Stomach (tissue), 9 donors: ENCODE measurements around the gene RETREG1. TPM values are rescaled to one million over a fixed set of nuclear protein-coding genes. Genes with fewer than 3 reads are reported as not detected.
"Not testable (repeated sequence)": the region's sequence is repeated elsewhere in the genome, so short reads cannot be mapped to it uniquely, and the experiment has no call there.

Source experiments
- DNase-seq, 2 donors: peaks; one replicate each; pipeline versions ENCODE4 v3.0.0 to v3.0.0-alpha.2; 2013 to 2019
- H3K27ac ChIP-seq, 5 donors: fragments of 200-600 bp in 4 of 5; sonication (generic) in 4 of 5; one replicate each; pipeline ENCODE4 v1.5.1; 2013 to 2019; ENCODE audit warnings: mild to moderate bottlenecking in 1 of 5, moderate library complexity in 1 of 5
- H3K27me3 ChIP-seq, 3 donors: fragments of 200-600 bp; sonication (generic); one replicate each; pipeline ENCODE4 v1.5.1; 2017 to 2019; ENCODE audit warnings: mixed run types in 1 of 3
- H3K36me3 ChIP-seq, 4 donors: fragments of 200-600 bp; sonication (generic); 1 replicate in 3 of 4; 2 replicates in 1 of 4; pipeline ENCODE4 v1.5.1; 2016 to 2019
- H3K4me1 ChIP-seq, 4 donors: fragments of 200-600 bp; sonication (generic); one replicate each; pipeline ENCODE4 v1.5.1; 2016 to 2019
- H3K4me3 ChIP-seq, 4 donors: fragments of 200-600 bp; sonication (generic) in 3 of 4; one replicate each; pipeline ENCODE4 v1.5.1; 2016 to 2019; ENCODE audit warnings: mild to moderate bottlenecking in 1 of 4
- H3K9me3 ChIP-seq, 4 donors: fragments of 200-600 bp; sonication (generic); one replicate each; pipeline ENCODE4 v1.5.1; 2016 to 2019
- EP300 ChIP-seq: sonication (generic); formaldehyde crosslinking; IDR thresholded peaks from one replicate; pipeline ENCODE4 v1.6.1; 2017; ENCODE audit warnings: antibody characterized with exemption
- POLR2A ChIP-seq, 4 donors: fragments of 450-650 bp; IDR thresholded peaks; one replicate each; pipeline ENCODE4 v1.6.1; 2016; ENCODE audit warnings: antibody characterized with exemption in 4 of 4, control low read depth in 2 of 4, mild to moderate bottlenecking in 1 of 4, moderate library complexity in 1 of 4
- POLR2AphosphoS5 ChIP-seq, 3 donors: sonication (generic); formaldehyde crosslinking; IDR thresholded peaks; one replicate each; pipeline ENCODE4 v1.6.1; 2016; ENCODE audit warnings: antibody characterized with exemption in 3 of 3
- WGBS, 5 donors: extraction: QIAGEN DNeasy Blood & Tissue Kit in 3 of 5; methylation state at CpG; one replicate each; pipeline versions ENCODE4 v1.1.5 to v1.1.7; 2013 to 2018; 5-methylcytosine and 5-hydroxymethylcytosine counted together
- intact Hi-C: fragments of 100-400 bp; cut with DNase I; formaldehyde crosslinking; loops from one replicate; pipeline ENCODE4 v1.15.1; 2023; ENCODE audit warnings: low total_unique reads
- polyA plus RNA-seq, 3 donors: library from polyadenylated mRNA; stranded (reverse); fragments of 200-250 nt; gene quantifications; one replicate each; pipeline ENCODE4 v1.2.3, GENCODE V29; 2013
- total RNA-seq, 5 donors: library from RNA; depleted of rRNA; stranded (reverse); fragments of >200 nt; gene quantifications; one replicate each; pipeline versions ENCODE4 v1.1.0 to v1.2.3, GENCODE V29; 2014 to 2016
- TF ChIP-seq, protein P1 (sequence below), 7 experiments: fragments of 450-650 bp in 4 of 7; fragments of 200-600 bp in 3 of 7; sonication (generic) in 3 of 7; IDR thresholded peaks; one replicate each; pipeline ENCODE4 v1.5.1; 2016 to 2019; ENCODE audit warnings: antibody characterized with exemption in 7 of 7, control low read depth in 2 of 7, mild to moderate bottlenecking in 1 of 7
- donor health status: healthy with polysubstance abuse.
- donor health status: Bipolar disorder and iron deficiency.
- donor health status: healthy.

The RETREG1 gene
- total and polyA plus RNA-seq, 8 donors: 7.1 to 71.2 (median 23.9) TPM

DNA sequence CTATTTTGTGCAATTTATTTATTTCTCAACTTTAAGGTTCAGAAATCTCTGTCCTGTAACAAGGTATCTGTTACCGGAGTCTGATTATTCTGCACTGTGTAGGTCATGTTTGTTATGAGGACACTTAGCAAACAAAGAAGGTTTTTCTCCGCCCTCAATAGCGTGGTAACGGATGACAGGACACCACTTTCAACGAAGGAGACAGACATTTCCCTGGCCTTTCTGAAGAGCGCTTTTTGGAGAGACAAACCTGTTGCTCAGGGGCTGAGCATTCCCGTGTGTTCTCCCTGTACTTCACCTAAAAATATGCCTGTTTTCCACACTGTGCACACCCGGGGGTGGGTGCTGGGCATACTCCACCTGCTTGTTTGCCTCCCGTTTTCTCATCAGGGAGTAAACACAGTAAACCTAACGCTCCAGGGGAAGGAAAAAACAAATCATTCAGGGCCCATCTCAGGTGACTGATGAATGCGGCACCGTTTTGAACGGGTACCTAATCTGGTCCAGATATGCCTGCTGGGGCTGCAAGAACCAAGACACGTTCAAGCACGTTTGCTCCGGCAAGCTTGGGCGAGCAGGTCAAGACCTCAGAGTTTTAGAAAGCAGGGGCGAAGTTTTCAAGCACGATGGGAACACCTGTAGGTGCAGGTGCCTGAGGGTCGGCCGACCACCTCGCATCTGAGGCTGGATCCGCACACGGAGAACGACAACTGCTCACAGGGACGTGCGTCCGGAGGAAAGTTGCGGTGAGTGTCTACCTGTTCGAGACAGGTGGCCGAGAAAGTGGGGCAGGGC lies 859 bp downstream of the RETREG1 start:
- no peak for TF ChIP-seq EP300
- TF ChIP-seq, protein P1, sequence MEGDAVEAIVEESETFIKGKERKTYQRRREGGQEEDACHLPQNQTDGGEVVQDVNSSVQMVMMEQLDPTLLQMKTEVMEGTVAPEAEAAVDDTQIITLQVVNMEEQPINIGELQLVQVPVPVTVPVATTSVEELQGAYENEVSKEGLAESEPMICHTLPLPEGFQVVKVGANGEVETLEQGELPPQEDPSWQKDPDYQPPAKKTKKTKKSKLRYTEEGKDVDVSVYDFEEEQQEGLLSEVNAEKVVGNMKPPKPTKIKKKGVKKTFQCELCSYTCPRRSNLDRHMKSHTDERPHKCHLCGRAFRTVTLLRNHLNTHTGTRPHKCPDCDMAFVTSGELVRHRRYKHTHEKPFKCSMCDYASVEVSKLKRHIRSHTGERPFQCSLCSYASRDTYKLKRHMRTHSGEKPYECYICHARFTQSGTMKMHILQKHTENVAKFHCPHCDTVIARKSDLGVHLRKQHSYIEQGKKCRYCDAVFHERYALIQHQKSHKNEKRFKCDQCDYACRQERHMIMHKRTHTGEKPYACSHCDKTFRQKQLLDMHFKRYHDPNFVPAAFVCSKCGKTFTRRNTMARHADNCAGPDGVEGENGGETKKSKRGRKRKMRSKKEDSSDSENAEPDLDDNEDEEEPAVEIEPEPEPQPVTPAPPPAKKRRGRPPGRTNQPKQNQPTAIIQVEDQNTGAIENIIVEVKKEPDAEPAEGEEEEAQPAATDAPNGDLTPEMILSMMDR (IDR thresholded peaks at IDR 0.05): no peak
- no peak for TF ChIP-seq POLR2A (IDR thresholded peaks at IDR 0.05)
- no peak for TF ChIP-seq POLR2AphosphoS5 (IDR thresholded peaks at IDR 0.05)
- intact Hi-C loops: no loop called here
- no peaks in the 10 kb centered on the region for H3K27me3 ChIP-seq
- peak overlapping the region; percentile 77 to 87 (median 82) for H3K4me3 ChIP-seq
- H3K27ac ChIP-seq: peak overlapping the region; percentile 12 to 80 (median 45)
- 9 to 14% (median 12%) methylated on average over 31 of the region's 31 CpGs for WGBS, 5 donors
- peak in 1 of 2 donors; percentile 22 for DNase-seq
- no peaks in the 10 kb centered on the region for H3K36me3 ChIP-seq
- H3K9me3 ChIP-seq: no peaks in the 10 kb centered on the region
- H3K4me1 ChIP-seq: peaks cover 10 to 18% (median 16%) of the 10 kb centered on the region in 4 donors

DNA sequence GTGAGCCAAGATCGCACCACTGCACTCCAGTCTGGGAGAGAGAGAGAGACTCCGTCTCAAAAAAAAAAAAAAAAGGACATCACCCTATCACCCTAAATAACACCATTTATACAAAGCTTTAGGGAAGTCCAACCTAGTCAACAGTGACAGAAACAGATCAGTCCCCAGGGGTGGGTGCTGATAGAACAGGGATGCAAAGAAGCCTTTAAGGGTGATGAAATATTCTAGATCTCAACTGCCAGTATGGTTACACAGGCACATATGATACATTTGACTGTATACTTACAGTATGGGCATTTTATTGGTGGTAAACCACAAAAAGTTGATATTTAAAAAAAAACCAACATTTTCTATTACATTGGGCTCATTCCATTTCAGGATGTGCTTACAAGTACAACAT lies 4.8 kb downstream of the RETREG1 start:
- TF ChIP-seq POLR2AphosphoS5 (IDR thresholded peaks at IDR 0.05) (no peak), POLR2A (IDR thresholded peaks at IDR 0.05) (no peak), EP300 (no peak)
- TF ChIP-seq, protein P1 (IDR thresholded peaks at IDR 0.05): no peak
- WGBS, 5 donors: 82 to 100% (median 100%) methylated on average over 2 of the region's 2 CpGs
- Histone ChIP-seq H3K9me3 (no peaks in the 10 kb centered on the region), H3K4me3 (no peak overlapping the region), H3K36me3 (no peaks in the 10 kb centered on the region), H3K27me3 (no peaks in the 10 kb centered on the region), H3K4me1 (peaks cover 10 to 13% (median 13%) of the 10 kb centered on the region in 4 donors), H3K27ac (no peak overlapping the region)
- no peak for DNase-seq
- intact Hi-C loops: no loop called here

DNA sequence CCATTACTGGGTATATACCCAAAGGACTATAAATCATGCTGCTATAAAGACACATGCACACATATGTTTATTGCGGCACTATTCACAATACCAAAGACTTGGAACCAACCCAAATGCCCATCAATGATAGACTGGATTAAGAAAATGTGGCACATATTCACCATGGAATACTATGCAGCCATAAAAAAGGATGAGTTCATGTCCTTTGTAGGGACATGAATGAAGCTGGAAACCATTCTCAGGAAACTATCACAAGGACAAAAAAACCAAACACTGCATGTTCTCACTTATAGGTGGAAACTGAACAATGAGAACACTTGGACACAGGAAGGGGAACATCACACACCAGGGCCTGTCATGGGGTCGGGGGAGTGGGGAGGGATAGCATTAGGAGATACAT lies 5.9 kb downstream of the RETREG1 start:
- H3K36me3 ChIP-seq, H3K4me1 ChIP-seq, intact Hi-C loops, H3K4me3 ChIP-seq, DNase-seq, H3K27ac ChIP-seq, H3K27me3 ChIP-seq, H3K9me3 ChIP-seq: not testable (repeated sequence)
- 87 to 100% (median 93%) methylated on average over 2 of the region's 2 CpGs for WGBS, 5 donors

DNA sequence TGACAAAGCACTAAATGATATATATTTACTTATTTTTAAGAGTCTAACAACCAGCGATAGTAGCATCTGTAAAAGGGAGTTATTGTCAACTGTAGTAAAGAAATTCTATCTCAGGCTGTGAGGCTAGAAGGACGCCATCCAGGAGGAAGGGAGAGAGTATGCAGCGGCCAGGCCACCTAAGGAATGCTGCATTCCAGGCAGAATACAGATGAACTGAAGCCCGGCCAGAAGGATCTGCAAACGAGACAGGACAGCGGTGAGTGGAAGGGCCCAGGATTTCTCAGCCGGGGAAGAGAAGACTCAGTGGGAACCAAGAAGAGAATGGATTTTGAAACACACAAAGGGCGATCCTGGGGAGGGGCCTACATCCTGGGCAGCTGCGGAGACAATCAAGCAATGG lies 7.4 kb downstream of the RETREG1 start:
- Histone ChIP-seq H3K27ac (no peak overlapping the region), H3K36me3 (no peaks in the 10 kb centered on the region), H3K9me3 (no peaks in the 10 kb centered on the region), H3K4me3 (no peak overlapping the region), H3K4me1 (no peaks in the 10 kb centered on the region), H3K27me3 (no peaks in the 10 kb centered on the region)
- no peak for DNase-seq
- TF ChIP-seq, protein P1 (IDR thresholded peaks at IDR 0.05): no peak
- no peak for TF ChIP-seq EP300
- no peak for TF ChIP-seq POLR2A (IDR thresholded peaks at IDR 0.05)
- no peak for TF ChIP-seq POLR2AphosphoS5 (IDR thresholded peaks at IDR 0.05)
- intact Hi-C loops: no loop called here
- 84 to 92% (median 85%) methylated on average over 9 of the region's 9 CpGs for WGBS, 5 donors

DNA sequence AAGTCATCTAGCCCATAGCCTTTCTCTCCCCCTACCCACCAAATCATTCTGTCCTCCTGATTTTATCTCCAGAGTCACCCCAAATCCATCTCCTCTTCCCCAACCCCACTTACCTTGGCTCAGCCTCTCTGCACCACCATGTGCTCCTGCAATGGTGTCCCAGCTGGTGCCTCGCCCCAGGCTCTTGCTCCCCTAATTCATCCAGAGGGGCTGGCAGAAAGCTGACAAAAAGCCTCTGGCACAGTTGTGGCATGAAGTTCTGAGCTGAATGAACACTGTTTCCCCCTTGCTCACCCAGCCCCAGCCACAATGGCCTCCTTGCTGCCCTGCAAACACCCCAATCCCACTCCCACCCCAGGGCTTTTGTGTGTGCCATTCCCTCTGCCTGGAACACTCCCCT lies 10.2 kb downstream of the RETREG1 start:
- intact Hi-C loops: no loop called here
- DNase-seq: no peak
- 94 to 100% (median 100%) methylated on average over 1 of the region's 1 CpG for WGBS, 5 donors

More for the DNA sequence above, 10.2 kb downstream of the RETREG1 start:
- no peaks in the 10 kb centered on the region for H3K36me3 ChIP-seq
- no peak overlapping the region for H3K27ac ChIP-seq
- H3K4me1 ChIP-seq: no peaks in the 10 kb centered on the region
- H3K9me3 ChIP-seq: no peaks in the 10 kb centered on the region
- no peaks in the 10 kb centered on the region for H3K27me3 ChIP-seq
- TF ChIP-seq POLR2AphosphoS5 (IDR thresholded peaks at IDR 0.05) (no peak), EP300 (no peak), POLR2A (IDR thresholded peaks at IDR 0.05) (no peak)
- TF ChIP-seq, protein P1 (IDR thresholded peaks at IDR 0.05): no peak
- no peak overlapping the region for H3K4me3 ChIP-seq
